COLO668 (cell line): Measurements from ENCODE around the gene KIF19.

Source experiments
- DNase-seq: peaks from one replicate; lab custom pipeline; 2025; ENCODE audit not compliant: unreplicated experiment; lab: John Stamatoyannopoulos, UW

KIF19 gene

DNA sequence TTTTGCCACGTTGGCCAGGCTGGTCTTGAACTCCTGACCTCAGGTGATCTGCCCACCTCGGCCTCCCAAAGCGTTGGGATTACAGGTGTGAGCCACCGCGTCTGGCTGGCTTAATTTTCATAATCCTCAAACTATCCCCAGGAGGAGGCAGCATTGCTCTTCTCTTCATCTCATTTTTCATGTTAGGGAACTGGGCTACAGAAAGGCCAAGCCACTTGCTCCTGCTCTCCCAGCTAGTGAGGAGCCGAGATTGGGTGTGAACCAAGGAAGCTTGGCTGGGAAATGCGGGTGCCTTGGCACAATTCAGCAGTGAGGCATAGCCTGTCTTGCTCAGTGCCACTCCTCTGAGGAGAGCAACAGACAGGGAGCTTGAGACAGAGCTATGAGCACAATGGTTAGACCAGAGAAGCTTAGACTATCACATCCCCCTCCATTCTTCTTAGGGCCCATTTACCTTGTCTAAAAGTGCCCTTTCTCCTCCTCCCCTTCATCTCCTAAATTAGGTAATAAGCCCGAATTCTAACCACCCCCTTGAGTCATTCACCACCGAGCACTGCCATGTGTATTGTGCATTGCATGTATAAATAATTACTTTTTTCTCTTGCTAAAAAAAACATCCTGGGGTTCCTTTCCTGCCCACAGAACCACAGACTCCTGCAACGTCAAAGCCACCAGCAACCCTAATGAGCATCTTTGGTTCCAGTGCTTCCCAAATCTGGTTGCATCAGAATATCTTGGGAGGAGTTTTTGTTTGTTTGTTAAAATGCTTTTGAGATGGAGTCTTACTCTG is 20.0 kb upstream of the KIF19 start:
- DNase-seq, result peak; percentile 14

DNA sequence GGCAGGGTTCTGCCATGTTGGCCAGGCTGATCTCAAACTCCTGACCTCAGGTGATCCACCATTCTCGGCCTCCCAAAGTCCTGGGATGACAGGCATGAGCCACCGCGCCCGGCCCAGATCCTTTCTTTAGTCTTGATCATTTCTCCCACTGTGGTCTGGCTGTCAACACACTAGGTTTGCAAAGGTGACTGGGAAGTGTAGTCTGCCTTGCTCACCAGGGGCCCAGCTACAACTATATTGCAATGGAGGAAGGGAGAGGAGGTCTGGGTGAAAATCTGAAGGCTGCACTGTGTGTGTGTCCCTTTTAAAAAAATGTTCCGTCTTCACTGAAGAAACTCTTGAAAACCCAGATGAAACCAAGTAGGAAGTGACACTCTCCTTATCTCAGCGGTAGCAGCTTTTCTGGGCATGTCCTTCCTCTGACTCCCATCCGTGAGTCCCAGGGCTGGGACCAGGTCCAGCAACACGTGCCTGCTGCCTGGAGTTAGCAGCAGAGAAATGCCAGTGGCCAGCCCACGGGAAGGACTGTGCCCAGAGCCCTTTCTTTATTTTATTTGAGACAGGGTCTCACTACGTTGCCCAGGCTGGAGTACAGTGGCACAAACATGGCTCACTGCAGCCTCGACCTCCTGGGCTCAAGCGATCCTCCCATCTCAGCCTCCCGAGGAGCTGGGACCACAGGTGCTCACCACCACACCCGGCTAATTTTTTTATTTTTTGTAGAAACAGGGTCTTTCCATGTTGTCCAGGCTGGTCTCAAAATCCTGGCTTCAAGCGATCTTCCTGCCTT is 17.8 kb upstream of the KIF19 start:
- no peak for DNase-seq

DNA sequence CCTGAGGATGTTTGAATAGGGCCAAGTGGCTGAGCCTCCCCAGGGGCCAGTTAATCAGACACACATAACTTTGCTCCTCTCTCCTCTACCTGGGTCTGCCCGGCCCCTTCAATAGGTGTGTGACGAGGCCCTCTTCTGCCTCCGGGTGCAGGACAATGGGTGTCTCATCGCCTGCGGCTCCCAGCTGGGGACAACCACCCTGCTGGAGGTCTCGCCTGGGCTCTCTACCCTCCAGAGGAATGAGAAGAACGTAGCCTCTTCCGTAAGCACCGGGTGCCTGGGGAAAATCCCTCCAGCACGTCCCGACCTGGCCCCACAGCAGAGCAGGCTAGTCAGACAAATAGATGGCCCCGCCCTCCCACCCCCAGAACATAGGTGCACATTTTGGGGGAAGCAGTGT is 16.1 kb upstream of the KIF19 start:
- no peak for DNase-seq

DNA sequence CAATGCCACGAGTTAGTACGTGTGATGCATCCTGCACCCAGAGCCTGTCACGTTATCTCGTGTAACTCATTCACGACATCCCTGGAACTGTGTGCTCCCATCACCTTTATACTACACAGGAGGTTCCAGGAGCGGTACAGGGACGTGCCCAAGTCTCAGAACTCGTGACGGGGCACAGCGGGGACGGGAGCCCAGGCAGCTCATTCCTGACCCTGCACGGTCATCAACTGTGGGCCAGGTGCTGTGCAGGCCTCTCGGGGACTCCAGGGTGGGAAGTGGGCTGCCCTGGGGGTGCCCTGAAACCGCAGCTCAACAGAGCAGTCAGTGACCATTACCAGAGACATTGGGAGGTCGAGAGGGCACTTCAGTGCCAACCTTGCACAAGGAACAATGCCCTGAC is 11.1 kb upstream of the KIF19 start:
- no peak for DNase-seq

DNA sequence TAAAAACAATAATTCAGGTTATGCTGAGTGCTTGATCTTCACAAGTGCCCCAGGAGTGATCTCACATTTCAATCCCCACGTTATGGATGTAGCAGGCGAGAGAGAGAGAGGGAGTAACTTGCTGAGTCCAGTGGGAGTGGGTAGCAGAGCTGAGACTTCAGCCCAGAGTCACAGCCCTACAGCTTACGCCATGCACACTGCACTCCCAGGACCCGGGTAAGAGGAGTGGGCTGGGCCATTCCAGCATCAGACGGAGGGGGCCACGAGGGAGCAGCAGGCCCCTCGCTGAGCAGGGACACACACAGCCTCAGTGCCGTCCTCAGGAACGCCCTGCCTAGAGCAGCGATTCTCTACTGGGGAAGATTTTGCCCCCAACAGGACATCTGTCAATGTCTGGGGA is 9.8 kb upstream of the KIF19 start:
- no peak for DNase-seq

DNA sequence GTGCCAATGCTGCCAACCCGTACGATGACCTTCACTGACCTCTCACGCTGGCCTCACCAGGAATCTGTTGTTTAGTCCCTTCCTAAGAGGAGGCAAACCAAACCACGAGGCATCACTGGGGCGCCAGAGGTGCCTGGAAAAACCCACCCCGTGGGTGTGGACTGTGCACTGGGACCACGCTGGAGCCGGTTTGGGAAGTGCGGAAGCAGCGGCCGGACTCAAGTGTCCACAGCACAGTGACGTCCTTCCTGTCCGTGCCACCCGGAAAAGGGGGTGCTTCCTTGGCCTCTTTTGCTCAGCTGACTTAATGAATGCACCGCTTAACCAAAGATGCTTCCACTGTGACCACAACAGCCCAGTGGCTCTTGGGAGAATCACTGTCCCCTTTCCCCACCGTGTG is 9.0 kb upstream of the KIF19 start:
- DNase-seq, result no peak

DNA sequence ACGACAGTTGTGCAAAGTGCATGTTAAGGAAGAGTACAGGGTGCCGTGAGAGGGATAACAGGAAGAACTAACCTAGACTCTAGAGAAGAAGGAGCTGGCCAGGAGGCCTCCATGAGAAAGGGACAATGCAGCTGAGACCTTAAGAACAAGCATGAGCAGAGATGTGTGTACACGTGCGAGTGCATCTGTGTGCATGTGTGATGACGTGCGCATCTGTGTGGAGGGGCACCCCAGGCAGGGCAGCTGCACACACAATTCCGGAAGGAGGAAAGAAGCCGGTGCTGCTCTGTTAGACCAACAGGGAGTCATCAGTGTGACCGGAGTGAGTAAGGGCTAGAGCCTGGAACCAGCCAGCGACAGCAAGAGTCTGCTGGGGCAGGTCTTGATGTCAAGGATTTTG is 7.6 kb upstream of the KIF19 start:
- no peak for DNase-seq

DNA sequence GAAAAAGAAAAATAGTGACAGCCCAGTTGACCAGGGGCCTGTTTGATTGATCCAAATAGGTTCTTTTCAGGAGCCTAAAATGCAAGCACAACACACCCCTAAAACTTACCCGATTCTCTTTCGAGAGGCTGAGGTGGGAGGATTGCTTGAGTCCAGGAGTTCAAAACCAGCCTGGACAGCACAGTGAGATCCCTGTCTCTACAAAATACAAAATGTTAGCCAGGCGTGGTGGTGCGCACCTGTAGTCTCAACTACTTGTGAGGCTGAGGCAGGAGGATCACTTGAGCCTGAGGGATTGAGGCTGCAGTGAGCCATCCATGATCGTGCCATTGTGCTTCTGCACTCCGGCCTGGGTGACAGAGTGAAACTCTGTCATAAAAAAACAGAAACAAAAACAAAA is 1.5 kb upstream of the KIF19 start:
- DNase-seq, result no peak

DNA sequence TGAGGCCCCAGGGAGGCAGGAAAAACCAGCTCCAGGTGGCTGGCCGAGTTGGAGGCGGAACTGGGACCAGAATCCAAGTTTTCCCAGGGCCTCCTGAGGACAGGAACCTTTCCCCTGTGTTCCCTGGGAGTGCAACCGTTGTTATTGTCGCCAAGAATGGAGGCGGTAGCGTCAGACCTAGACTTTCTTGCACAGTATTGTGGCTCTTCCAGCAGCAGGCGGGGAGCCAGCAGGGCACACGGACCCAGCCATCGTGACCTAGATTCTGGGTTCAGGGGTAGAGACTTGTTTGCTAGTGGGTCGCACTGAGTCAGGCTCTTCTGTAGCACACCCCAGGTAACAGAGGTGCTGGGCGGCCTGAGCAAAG is 667 bp upstream of the KIF19 start:
- DNase-seq, result no peak

DNA sequence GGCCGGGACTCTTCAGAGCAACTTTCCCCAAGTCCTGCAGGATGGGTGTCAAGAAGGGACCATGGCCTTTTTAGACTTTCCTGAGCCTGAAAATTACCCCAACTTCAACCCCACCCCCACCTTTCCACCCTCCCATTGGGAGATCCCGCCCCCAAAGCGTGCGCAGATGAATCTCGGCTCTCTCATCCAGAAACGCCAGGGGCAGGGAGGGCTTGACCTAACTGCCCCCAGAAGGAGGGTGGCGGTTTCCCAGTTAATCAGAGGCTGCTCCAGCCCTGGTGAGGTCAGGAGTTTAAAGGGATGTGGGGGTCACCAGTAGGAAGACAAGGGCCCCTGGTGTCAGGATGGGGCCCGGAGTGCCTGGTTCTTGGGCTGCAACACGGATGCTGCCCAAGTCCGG is 480 bp downstream of the KIF19 start:
- DNase-seq, result peak; percentile 20

DNA sequence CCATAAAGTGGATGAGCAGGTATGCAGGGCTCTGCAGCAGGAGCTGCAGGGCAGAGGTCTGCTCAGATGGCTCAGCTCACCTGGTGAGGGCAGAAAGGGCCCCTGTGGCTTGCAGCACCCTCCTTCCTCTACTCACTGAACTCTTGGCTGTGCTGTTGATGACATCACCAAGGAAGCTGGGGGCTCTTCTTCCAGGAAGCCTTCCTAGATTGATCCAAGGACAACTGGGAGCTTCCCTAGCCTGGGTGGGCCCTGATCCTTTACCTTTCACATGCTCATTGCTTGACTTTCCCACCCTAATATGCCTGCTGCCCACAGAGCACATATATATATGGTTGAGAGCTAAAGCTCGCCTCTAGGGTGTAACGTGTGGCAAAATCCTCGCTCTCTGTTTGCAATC is 2.5 kb downstream of the KIF19 start:
- DNase-seq, result no peak

DNA sequence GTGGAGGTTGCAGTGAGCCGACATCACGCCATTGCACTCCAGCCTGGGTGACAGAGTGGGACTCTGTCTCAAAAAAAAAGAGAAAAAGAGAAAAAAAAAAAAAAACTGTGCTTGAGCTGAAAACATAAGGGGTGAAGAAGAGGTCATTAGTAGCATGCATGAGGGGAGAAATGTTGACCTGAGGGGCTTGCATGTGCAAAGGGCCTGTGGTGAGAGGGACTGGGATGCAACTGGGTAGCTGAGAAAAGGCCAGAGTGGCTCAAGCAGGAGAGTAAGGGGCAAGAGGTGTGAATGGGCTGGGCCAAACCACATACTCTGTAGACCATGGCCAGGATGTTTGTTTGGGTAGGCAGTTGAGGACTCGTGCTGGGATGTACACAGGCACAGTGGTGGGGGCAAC is 3.4 kb downstream of the KIF19 start:
- no peak for DNase-seq

DNA sequence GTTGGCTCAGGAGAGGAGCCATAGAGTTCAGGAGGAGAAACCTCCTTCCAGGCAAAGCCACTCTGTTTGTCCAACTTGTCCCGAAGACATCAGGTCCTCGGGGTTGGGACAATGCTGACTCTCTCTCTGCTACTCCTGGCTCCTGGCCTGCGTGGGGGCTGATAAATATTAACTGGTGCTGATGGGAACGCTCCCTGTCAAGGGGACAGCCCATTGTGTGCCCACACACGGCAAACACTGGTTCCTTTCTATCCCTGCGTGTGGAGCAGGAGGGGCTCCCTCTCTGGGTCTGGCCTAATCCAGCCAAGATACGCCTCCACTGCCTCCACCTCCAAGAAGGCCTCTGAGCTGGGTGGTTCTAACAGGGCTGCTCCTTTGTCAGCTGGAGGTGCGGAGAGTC is 4.4 kb downstream of the KIF19 start:
- DNase-seq, result no peak

DNA sequence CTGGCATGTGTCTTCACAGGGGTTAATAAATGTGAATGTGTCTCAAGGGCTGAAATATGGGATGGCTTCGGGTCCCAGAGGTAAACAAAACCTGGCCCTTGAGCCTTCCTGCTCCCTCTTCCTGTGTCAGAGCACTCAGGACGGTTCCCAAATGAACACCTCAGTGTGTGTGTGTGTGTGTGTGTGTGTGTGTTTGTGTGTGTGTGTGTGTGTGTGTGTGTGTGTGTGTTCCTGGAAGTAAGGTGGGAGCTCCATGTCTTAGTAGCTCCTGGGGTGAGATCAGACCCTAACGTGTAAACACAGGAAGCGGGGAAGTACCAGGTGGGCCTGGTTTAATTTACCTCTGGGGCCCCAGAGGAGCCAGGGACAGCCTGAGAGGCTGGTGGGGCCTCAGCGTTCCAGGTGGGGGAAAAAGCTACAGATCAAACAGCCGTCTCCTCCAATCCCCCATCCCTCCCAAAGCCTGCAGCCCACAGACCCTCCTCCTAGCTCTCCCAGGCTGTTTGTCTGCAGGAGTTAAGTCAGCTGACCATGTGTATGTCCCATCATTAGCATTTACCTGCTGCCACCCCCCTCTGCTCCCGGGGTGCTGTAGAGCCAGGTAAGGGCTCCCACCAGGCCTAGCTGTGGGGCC is 6.1 kb downstream of the KIF19 start:
- DNase-seq, result peak; percentile 64

DNA sequence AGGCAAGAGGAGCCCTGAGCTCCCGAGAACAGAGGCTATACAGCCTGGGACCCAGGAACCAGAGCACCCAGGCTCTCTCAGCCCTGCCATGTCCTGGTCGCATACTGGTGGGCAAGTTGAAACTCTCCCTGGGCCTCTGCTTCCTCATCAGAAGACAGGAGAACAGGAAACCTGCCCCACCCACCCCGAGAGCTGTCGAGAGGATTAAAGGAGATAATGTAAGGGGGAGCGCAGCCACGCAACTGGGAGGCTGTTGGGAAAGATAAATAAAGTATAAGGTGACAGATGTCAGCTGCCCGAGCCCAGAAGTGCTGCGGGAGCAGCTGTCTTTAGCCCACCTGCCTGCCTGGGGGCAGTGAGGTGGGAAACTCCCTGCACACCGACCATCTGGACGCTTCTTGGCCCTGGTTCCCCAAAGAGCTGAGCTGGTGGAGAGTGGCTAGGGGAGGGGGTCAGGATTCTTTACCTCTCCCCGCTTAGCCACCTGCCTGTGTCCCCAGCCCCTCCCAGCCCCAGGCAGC is 6.8 kb downstream of the KIF19 start:
- DNase-seq, result peak; percentile 93

DNA sequence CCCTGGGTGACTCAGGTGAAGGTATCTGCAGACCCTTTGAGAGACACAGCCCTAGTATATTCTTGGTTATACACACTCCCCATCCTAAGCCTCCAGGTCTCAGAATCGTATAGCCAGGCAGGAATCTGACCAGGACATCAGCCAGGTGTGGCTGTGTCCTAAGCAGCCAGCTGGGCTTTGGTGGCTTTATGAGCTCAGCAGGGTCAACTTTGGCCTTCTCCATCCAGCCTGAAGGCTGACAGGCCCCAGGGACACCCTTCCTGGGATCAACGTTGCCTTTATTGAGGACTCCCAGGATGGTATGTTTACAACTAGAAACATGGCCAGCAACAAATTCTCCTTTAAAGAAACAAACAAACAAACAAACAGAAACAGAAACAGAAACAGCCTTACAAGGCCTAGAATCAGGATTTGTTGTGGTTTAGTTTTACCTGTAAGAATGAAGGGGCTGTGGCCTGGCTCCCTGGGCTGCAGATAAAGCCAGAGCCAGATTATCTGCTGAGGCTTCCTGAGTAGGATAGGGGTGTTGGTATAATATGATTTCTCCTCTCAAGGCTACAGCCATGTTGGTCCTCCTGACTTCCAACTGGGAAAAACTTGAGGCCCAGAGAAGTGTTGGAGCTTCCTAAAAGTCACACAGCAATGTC is 8.5 kb downstream of the KIF19 start:
- DNase-seq, result peak; percentile 10

DNA sequence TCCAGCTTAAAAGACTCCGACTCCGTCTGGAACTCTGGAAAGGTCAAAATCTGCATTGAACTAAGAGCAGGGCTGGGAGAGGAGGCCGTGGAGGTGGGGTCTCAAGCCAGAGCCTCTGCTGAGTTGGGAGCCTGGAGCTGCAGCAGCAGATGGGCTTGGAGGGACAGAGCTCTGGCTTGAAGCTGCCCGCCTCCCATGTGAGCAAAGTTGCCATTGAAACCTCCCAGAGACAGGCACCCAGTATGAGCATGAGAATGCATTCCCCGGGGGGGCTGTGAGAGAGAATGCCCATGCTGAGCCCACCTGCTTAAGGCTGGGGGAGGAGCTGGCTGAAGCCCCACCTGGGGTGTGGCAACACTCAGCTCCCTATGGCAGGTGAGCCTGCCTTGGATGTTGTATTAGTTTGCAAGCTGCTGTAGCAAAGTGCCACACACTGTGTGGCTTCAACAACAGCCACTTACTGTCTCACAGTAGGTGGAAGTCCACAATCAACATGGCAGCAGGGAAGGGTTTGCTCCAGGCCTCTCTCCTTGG is 9.6 kb downstream of the KIF19 start:
- DNase-seq, result no peak

DNA sequence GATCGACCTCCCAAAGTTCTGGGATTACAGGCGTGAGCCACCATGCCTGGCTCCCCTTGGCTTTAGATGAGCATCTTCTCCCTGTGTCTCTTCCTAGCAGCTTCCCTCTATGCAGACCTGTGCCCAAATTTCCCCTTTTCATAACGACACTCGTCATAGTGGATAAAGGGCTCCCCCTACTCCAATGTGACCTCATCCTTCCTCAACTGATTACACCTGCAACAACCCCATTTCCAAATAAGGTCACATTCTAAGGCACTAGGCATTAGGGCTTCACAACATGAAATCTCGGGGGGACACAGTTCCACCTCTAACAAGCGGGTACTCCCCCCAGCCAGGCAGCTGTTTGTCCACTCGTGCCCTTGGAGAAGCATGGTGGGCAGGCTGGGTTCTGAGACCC is 10.3 kb downstream of the KIF19 start:
- DNase-seq, result no peak

DNA sequence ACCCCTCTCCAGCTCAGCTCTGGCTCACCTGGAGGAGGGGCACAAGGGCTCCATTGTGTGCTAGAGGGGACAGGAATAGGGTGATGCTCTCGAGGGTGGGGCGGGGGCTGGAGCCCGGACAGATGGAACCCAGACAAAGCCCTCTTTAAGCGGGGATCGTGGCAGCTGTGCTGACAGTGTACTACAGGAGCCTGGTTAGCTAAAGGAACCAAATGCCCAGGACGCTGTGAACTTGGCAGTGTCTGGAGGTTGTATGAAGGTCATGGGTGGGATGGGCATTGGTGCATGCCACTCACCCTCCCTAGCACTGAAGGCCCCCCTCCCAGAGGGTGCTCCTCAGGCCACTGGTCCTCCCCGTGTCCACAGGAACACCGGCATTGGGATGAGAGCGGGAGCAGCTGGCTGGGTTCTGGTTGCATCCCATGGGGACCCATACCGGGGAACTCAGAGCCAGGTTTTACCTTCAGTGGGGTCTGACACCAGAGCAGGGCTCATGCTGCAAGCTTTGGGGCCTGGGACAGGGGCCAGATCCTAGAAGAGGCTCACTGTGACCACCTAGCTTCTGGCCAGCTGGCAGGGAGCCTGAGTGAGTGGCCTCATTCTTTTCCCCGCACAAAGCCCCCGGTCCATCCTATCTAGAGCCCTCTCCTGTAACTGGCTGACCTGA is 11.9 kb downstream of the KIF19 start:
- DNase-seq, result peak; percentile 69

DNA sequence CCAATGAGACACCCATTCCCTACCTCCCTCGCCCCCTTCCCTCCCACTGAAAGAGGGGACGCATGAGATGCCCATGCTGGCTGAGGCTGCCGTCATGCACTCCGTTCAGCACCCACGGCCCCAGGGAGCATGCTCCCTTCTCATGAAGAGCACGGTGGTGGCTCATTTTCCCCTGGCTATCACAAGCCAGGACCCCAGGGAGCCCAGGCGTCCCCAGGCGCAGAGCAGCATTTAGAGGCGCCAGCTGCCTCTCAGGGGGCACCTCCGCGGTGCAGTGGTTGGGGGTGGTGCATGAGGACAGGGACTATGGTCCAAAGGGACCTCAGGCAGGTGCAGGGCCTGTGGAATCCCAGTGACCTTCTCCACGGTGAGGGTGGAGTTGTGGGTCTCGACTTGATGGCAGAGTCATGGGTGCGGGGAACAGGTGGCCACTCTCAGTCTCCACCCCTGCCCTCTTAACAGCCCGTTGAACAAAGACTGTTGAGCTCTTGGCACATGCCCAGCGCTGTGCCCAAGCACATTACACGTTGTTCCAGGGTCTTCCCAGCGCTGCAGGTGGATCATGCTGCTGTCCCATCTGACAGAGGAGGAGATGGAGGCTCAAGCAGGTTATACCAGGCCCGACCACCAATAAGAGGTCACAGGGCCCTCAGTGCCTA is 13.6 kb downstream of the KIF19 start:
- peak; percentile 67 for DNase-seq
